Liver (tissue), 3 donors: ENCODE measurements around the gene ARHGEF4.

ENCODE experiments used
- ATF3 ChIP-seq: IDR thresholded peaks from 2 replicates; pipeline ENCODE4 v1.6.1; 2016; ENCODE audit warnings: antibody characterized with exemption
- CTCF ChIP-seq: fragments of 150-350 bp; IDR thresholded peaks from 2 replicates; pipeline ENCODE4 v1.5.1; 2017; ENCODE audit warnings: improper control_type of control experiment, low read depth, low read length; ENCODE audit not compliant: missing input control
- JUND ChIP-seq, 2 donors: IDR thresholded peaks; 2 replicates each; pipeline ENCODE4 v1.6.1; 2016; ENCODE audit warnings: antibody characterized with exemption in 2 of 2
- RAD21 ChIP-seq, 2 donors: IDR thresholded peaks; 2 replicates each; pipeline ENCODE4 v1.6.1; 2016; ENCODE audit warnings: antibody characterized with exemption in 2 of 2, mild to moderate bottlenecking in 2 of 2
- TF ChIP-seq, protein P1 (sequence below): IDR thresholded peaks from 2 replicates; pipeline ENCODE4 v1.6.1; 2016; ENCODE audit warnings: antibody characterized with exemption, mild to moderate bottlenecking
- TF ChIP-seq, protein P2 (sequence below): IDR thresholded peaks from 2 replicates; pipeline ENCODE4 v1.6.1; 2016; ENCODE audit warnings: antibody characterized with exemption
- donor health status: healthy.
- donor health status: healthy.

DNA sequence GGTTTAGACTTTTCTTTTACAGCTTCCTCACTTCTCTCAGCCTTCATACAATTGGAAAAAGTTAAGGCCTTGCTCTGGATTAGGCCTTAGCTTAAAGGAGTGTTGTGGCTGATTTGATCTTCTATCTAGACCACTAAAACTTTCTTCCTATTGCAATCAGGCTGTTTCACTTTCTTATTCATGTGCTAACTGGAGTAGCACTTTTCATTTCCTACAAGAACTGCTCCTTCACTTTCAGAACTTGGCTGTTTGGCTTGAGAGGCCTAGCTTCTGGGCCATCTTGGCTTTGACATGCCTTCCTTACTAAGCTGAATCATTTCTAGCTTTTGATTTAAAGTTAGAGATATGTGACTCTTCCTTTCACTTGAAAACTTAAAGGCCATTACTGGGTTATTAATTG, 114.3 kb downstream of the ARHGEF4 start:
- TF ChIP-seq CTCF (no peak), ATF3 (no peak), RAD21 (IDR thresholded peaks at IDR 0.05) (no peak), JUND (IDR thresholded peaks at IDR 0.05) (no peak)
- TF ChIP-seq, protein P1, sequence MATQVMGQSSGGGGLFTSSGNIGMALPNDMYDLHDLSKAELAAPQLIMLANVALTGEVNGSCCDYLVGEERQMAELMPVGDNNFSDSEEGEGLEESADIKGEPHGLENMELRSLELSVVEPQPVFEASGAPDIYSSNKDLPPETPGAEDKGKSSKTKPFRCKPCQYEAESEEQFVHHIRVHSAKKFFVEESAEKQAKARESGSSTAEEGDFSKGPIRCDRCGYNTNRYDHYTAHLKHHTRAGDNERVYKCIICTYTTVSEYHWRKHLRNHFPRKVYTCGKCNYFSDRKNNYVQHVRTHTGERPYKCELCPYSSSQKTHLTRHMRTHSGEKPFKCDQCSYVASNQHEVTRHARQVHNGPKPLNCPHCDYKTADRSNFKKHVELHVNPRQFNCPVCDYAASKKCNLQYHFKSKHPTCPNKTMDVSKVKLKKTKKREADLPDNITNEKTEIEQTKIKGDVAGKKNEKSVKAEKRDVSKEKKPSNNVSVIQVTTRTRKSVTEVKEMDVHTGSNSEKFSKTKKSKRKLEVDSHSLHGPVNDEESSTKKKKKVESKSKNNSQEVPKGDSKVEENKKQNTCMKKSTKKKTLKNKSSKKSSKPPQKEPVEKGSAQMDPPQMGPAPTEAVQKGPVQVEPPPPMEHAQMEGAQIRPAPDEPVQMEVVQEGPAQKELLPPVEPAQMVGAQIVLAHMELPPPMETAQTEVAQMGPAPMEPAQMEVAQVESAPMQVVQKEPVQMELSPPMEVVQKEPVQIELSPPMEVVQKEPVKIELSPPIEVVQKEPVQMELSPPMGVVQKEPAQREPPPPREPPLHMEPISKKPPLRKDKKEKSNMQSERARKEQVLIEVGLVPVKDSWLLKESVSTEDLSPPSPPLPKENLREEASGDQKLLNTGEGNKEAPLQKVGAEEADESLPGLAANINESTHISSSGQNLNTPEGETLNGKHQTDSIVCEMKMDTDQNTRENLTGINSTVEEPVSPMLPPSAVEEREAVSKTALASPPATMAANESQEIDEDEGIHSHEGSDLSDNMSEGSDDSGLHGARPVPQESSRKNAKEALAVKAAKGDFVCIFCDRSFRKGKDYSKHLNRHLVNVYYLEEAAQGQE = no peak
- TF ChIP-seq, protein P2, sequence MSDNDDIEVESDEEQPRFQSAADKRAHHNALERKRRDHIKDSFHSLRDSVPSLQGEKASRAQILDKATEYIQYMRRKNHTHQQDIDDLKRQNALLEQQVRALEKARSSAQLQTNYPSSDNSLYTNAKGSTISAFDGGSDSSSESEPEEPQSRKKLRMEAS = no peak
